Measurements from ENCODE around the gene CHN2.

GRCh38 chr7:29370531-29371314 lies 176.1 kb downstream of the CHN2 start:
- no peak for TF ChIP-seq CTCF (IDR thresholded peaks at IDR 0.05; ENCODE audit: insufficient read depth, low read length, poor library complexity, severe bottlenecking)
- TF ChIP-seq EZH2phosphoT487 (conservative IDR thresholded peaks at IDR 0.05; ENCODE audit: low read length) = no peak
